GM18951 (cell line): ENCODE data around the gene TMEM26.

ENCODE experiments used
- POLR2A ChIP-seq: IDR thresholded peaks from 4 replicates; pipeline ENCODE4 v1.6.1; 2011; ENCODE audit warnings: mild to moderate bottlenecking; ENCODE audit not compliant: insufficient read length, insufficient read depth; ENCODE audit errors: extremely low read depth
- in situ Hi-C: fragments of 300-500 bp; cut with MboI; formaldehyde crosslinking; loops from one replicate; pipeline ENCODE4 v1.12.0; 2022; ENCODE audit warnings: low sequenced_read_pairs, mixed read lengths, inconsistent platforms; ENCODE audit not compliant: unreplicated experiment

The TMEM26 gene

GRCh38 chr10:61452151-61452651 lies 980 bp downstream of the TMEM26 start:
- TF ChIP-seq POLR2A, result no peak
- in situ Hi-C loops, result loop anchor here (25.0 kb wide), 1 partner anchor 640 kb away; no protein-coding TSS in a partner anchor

GRCh38 chr10:61451357-61451756 lies 1.8 kb downstream of the TMEM26 start:
- no peak for TF ChIP-seq POLR2A
- in situ Hi-C loops, result loop anchor here (25.0 kb wide), 1 partner anchor 639 kb away; no protein-coding TSS in a partner anchor

GRCh38 chr10:61448841-61449600 lies 4.2 kb downstream of the TMEM26 start:
- in situ Hi-C loops, result no loop called here
- no peak for TF ChIP-seq POLR2A

- no peak for TF ChIP-seq POLR2A
- in situ Hi-C loops, result no loop called here
Measured at GRCh38 chr10:61448091-61448490, 5.1 kb downstream of the TMEM26 start.

GRCh38 chr10:61439058-61439609 lies 14.0 kb downstream of the TMEM26 start:
- no peak for TF ChIP-seq POLR2A
- in situ Hi-C loops, result no loop called here

GRCh38 chr10:61438141-61438988 lies 14.8 kb downstream of the TMEM26 start:
- in situ Hi-C loops, result no loop called here
- no peak for TF ChIP-seq POLR2A

GRCh38 chr10:61423178-61423577 lies 30.0 kb downstream of the TMEM26 start:
- in situ Hi-C loops, result no loop called here
- no peak for TF ChIP-seq POLR2A

- in situ Hi-C loops, result no loop called here
- no peak for TF ChIP-seq POLR2A
Measured at GRCh38 chr10:61417661-61418060, 35.5 kb downstream of the TMEM26 start.

- TF ChIP-seq POLR2A, result no peak
- in situ Hi-C loops, result no loop called here
Measured at GRCh38 chr10:61415824-61416223, 37.4 kb downstream of the TMEM26 start.

- no peak for TF ChIP-seq POLR2A
Measured at GRCh38 chr10:61411706-61412105, 41.5 kb downstream of the TMEM26 start.

GRCh38 chr10:61410353-61411070 lies 42.7 kb downstream of the TMEM26 start:
- no peak for TF ChIP-seq POLR2A
- in situ Hi-C loops, result no loop called here

More at GRCh38 chr10:61411706-61412105, 41.5 kb downstream of the TMEM26 start:
- in situ Hi-C loops, result no loop called here

GRCh38 chr10:61409157-61409556 lies 44.0 kb downstream of the TMEM26 start:
- TF ChIP-seq POLR2A, result no peak
- in situ Hi-C loops, result no loop called here

- TF ChIP-seq POLR2A, result no peak
- in situ Hi-C loops, result no loop called here
Measured at GRCh38 chr10:61408105-61408504, 45.1 kb downstream of the TMEM26 start.

- no peak for TF ChIP-seq POLR2A
Measured at GRCh38 chr10:61406736-61407135, 46.4 kb downstream of the TMEM26 start.

More at GRCh38 chr10:61406736-61407135, 46.4 kb downstream of the TMEM26 start:
- in situ Hi-C loops, result no loop called here
